ENCODE results near the gene CEP295NL.
"Not testable (repeated sequence)": the region's sequence is repeated elsewhere in the genome, so short reads cannot be mapped to it uniquely, and the experiment has no call there.

CEP295NL gene, protein sequence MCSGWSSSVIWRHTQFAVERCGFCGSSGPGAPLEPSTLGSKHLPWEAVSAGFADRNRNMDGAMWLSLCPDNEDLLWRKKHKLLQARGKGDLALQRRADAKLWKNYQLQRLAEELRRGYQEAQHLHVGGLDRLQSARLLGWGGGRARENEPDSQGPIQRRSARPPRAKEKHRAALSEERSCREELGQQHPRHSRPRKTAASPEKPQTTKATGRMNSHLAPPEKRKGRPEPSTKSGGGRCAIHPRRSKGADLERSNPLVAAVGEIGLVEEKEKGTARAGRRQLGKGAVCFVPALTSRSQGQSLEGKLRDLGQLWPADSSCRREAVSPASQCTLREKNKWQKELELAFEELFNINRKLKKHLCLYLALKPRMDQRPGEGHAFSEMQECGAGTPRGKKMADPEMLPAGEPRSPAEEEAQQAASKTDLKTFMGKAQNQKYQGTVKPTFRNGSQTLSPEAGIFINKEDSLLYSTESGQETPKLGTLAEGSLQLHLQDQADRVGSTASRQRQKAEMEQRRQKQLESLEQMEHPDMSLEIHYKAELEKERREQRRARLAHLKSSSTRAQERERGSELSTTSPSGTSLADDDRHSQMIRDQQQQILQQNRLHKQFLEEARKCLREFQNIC

GRCh38 chr17:78903101-78903779, at the start of gene CEP295NL:
TSS of gene CEP295NL (minus strand) at chr17:78903201. CDS start at chr17:78901828, 1,373 bp downstream.
- DNase-seq (ENCODE audit: low read depth) = no peak

GRCh38 chr17:78952706-78953105, 49.7 kb upstream of the CEP295NL start:
- DNase-seq (ENCODE audit: low read depth) = no peak

GRCh38 chr17:78951967-78952551, 49.1 kb upstream of the CEP295NL start:
- DNase-seq (ENCODE audit: low read depth) = no peak

- no peak for DNase-seq (ENCODE audit: low read depth)
Measured at GRCh38 chr17:78950870-78951269, 47.9 kb upstream of the CEP295NL start.

DNA sequence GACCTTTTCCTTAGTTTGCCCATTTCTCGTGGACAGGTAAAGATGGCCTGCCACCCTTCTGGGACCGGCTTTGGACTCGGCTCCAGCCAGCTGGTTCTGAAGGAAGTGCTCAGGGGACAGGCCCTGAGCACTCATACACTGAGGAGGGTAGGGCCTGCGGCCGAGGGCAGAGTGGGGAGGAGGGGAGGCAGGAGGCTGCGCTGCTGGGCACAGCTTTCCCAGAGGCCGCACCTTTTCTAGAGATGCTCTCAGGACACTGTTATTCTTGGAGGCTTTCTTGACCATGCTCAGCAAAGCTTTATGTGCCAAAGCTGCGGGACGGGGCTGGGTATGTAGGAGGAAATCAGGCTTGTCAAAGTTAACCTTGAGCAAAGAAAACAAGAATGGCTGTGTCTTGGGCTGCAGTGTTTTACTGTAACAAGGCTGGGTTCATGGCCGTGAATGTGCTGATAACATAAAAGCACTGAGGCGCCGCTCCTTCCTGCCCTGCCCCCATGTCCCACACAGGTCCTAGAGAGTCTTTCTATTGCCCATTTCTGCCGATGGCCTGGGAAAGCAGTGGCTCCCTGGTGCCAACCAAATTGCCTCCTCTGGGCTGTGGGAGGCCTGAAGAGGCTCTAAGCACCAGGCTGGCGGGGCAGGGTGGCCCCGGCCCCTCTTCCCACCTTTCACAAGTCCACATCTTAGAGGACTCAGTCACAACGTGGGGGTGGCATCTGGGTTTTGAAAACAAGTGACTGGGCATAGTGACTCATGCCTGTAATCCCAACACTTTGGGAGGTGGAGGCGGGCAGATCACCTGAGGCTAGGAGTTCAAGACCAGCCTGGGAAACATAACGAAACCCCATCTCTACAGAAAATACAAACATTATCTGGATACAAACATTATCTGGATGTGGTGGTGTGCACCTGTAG, 44.5 kb upstream of the CEP295NL start:
- DNase-seq (ENCODE audit: low read depth) = no peak

- DNase-seq (ENCODE audit: low read depth) = no peak
Measured at GRCh38 chr17:78946631-78947030, 43.6 kb upstream of the CEP295NL start.

DNA sequence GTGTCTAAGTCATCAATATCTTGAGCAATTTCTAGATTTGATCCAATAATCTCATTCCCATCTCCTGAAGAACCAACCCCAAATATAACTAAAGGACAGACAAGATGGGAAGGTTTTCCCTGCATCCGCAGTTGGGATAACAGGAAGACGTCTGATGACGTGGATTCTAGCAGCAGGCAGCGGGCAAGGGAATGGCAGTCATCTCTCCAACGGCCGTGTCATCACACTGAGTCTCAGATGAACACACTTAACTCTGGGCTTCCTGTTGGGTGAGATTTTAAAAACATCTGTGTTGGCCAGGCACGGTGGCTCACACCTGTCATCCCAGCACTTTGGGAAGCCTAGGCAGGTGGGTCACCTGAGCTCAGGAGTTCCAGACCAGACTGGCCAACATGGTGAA, 43.1 kb upstream of the CEP295NL start:
- DNase-seq (ENCODE audit: low read depth) = no peak

DNA sequence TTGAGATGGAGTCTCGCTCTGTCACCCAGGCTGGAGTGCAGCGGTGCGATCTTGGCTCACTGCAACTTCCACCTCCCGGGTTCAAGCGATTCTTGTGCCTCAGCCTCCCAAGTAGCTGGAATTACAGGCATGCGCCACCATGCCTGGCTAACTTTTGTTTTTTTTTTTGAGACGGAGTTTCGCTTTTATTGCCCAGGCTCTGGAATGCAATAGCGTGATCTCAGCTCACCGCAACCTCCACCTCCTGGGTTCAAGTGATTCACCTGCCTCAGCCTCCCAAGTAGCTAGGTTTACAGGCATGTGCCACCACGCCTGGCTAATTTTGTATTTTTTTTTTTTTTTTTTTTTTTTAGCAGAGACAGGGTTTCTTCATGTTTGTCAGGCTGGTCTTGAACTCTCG, 42.5 kb upstream of the CEP295NL start:
- not testable (repeated sequence) for DNase-seq (ENCODE audit: low read depth)

DNA sequence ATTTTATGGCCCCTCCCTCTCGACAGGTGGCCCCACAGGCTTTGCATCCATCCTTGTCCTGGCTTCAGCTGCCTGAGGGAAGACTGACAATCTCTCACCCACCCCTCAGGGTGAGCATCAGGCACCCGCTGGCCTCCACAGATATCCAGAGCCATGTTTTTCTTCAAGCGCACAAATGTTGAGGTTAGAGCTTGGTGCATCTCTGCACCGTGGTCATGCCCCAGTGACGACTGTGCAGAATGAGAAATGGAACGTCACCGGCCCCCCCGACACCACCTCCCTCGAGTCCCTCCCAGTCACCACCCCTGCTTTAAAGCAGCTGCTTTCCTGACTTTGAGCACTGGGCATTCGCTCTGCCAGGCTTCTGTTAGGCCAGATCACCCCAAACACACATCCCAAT, 42.0 kb upstream of the CEP295NL start:
- no peak for DNase-seq (ENCODE audit: low read depth)

- DNase-seq (ENCODE audit: low read depth) = no peak
Measured at GRCh38 chr17:78944026-78944425, 41.0 kb upstream of the CEP295NL start.

DNA sequence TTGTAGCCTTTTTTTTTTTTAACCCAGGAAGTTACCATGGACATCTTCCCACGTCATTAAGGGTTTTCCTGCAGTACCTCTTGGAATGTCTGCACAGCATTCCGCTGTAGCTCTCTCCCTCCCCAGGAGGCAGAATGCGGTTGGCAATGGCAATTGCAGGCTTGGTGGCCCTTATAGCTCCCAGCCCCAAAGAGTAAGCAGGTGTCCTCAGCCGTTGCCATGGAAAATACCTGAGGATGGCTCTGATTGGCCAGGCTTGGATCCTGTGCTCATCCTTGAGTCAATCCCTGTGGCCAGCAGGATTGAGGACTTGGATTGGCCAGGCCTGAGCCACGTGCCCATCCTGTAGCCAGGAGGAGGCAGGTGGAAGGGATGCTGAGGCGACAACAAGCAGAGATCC, 37.7 kb upstream of the CEP295NL start:
- DNase-seq (ENCODE audit: low read depth) = no peak

DNA sequence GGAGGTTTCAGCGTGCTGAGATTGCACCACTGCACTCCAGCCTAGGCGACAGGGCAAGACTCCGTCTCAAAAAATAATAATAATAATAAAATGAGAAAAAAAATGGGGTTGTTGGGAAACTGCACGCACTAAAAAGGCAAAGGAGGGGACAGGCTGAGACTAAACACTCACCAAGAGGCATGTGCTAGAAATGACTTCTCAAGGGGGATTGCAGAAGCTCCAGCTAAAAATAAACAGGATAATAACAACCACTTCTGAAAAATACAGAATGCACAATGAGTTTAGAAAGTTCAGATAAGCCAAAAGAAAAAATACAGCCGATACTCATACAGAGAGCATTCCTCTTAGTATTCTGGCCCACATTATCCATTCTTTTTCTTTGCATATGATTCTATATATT, 37.3 kb upstream of the CEP295NL start:
- DNase-seq (ENCODE audit: low read depth) = no peak

DNA sequence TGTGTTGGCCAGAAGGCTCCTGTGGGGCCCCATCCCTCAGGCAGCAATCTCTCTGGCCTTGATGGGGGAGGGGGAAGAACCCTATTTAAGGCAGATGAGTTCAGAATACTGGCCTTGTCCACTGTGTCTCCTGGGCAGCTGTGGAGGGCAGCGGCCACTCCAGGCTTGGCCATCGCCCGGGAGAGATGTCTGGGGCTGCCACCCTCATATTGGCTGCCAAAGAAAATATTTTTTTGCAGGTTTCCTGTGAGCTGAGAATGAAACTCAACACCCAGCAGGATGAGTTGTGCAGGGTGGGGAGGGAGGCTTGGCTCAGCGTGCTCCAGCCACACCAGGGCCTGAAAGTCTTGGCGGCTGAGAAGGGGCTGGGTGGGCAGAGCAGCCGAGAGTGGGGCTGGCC, 36.6 kb upstream of the CEP295NL start:
- DNase-seq (ENCODE audit: low read depth) = no peak

GRCh38 chr17:78937561-78937960, 34.6 kb upstream of the CEP295NL start:
- DNase-seq (ENCODE audit: low read depth) = no peak

- no peak for DNase-seq (ENCODE audit: low read depth)
Measured at GRCh38 chr17:78935419-78936323, 32.7 kb upstream of the CEP295NL start.

DNA sequence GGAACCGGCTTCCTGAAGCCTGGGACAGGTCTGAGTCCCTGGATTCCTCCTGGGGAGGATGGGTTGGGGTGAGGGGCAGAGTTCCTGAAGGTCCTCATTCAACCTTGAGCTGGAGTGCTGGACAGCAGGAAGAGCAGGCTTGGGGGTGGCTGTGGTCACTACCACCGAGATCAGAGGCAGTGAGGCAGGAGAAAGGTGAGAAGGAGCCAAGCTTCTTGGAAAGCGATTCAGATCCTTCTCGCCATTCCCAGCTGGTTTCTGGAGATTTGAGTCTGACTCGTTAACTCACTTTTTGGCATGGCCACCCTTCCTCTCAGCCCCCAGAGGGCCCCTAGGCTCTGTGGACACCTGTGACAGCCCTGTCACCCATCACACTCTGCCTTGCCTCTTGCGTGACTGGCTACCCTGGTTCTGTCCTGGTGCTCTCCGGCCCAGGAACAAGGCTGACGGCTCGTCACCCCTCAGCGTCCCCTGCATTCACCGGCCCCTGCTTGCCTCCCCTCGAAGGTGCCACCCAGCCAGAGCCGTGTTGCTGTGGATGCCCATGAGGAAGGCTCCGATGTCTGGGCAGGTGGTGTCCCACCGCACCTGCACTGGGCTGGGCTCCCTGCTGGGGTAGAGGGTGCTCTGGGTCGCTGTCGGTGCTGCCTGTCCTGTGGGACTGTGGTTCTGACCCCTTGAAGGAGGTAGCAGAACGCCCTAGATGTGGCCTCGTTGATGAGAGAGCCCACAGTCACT, 31.8 kb upstream of the CEP295NL start:
- DNase-seq (ENCODE audit: low read depth) = no peak

DNA sequence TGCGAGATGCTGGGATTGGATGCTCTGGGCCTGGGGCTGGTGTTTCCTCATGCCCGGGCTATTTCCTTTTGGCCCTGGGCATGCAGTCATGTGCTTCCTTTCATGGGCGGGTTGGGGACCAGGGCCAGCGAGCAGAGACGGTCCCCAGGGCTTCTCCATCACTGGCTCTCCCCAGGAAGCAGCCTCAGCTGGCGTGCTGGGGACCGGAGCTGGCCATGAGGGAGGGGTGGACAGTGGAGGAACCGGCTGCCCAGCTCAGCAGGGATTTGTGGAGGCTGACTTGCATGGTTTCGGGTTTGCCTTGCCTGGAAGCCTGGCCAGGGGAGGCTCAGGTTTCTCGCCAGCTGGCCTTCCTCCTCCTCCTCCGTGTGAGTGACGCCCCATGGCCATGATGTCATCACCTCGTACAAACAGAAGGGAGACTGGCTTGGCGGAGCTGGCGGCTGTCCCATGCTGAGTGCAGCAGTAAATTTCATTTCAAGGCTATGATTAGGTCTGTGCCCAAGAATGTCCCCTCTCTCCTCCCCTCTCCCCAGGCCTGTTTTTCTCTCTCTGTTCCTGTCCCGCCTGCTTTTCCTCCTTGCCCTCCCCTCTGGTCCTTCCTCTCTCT, 31.1 kb upstream of the CEP295NL start:
- DNase-seq (ENCODE audit: low read depth) = no peak

DNA sequence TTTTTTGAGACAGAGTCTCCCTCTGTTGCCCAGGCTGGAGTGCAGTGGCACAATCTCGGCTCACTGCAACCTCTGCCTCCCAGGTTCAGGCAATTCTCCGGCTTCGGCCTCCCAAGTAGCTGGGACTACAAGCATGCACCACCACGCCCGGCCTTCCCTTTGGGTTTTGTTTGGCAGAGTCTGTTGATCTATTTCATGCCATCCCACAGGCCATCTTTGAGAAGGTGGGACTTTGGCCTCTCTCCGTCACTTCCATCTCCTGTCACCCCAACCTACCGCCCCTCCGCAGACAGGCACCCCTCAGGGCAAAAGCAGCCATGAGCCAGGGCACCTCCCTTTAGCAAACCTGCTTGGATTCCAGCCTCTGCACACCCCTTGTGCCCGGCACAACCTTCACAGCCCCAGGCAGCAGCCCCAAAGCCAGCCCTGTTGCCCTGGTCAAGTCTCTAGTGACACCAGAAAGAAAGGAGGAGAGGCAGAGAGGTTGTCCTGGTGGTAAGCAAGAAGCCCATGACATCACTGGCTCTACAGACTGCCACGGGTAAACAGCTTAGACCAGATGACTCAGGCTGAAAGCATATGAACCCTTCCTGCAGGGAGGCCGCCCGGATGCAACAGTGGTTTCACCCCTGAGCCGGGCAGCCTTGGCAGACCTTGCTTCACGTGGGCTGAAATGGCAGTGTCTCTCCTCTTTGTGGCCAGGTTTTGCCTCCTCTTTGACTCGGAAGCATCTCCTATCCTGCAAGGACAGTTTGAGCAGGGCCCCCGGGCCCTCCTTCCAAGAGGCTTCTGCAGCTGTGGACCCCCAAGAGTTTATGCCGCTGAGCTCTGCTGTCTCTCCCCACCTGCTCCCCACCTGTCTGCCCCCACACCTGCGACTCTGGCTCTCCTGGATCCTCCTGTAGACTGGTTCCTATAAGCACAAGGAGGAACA, 30.3 kb upstream of the CEP295NL start:
- no peak for DNase-seq (ENCODE audit: low read depth)

Measured in activated T-cell treated with anti-CD3 and anti-CD28 coated beads for 1 hour (primary cell).